Inflammatory macrophage (primary cell): ENCODE results near the gene MEX3D.

Experiments
- DNase-seq, 2 donors: peaks; one replicate each; pipeline ENCODE4 v3.0.0-alpha.2; 2020 to 2022

The MEX3D gene

GRCh38 chr19:1592755-1593500 is 24.8 kb upstream of the MEX3D start, which contains the start of gene MBD3:
MBD3 (minus strand) TSS chr19:1592865; CDS start chr19:1592631, 234 bp downstream.
- DNase-seq, result peak; percentile 96 to 98

- peak; percentile 89 to 95 for DNase-seq
These were observed 24.1 kb upstream of the MEX3D start for GRCh38 chr19:1592024-1592754.

DNA sequence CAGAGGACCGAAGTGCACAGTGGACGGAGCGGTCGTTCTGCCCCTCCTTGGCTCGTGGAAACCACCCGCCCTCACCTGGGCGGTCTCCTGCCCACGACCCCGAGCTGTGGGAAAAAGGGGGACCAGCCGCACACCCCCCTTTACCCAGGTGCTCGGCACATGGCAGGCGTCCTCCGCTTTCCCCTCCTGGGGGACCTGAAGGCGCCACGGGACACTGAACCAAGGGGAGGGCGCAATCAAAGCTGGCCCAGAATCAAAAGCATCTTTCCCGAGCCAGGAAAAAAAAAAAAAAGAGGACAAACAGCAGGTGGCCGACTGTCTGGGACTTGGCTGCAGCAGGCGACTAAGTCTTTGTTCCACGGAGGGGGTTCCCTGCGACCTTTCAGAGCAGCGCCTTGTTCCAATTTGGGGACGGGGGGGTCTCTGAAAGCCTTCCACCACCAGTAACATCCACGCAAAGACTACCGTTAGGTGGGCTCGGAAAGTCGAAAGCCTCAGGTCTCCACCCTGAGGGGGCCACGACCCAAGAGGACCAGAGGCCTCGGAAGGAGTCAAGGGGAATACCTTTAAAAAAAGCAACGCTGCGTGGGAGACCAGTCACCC is 23.4 kb upstream of the MEX3D start:
- DNase-seq, result no peak

- DNase-seq, result no peak
These were observed 22.7 kb upstream of the MEX3D start for GRCh38 chr19:1590641-1591397.

DNA sequence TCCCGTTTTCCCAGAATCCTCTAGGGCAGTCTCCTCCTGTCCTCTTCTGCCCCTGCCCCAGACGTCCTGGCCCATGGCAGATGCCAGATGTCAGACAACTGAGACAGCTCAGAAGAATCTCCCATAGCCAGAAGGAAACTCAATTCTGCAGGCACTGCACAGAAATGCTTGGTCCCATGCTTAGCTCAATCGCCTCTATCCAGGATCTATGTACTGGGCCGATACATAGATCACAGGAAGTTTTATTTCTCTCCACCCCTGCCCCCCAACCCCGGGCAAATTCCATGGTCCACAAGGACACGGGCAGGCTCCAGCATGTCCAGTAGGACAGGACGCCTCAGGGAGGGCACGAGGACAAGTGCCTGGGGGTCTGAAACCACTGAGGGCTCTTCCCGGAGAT is 19.7 kb upstream of the MEX3D start:
- DNase-seq, result no peak

GRCh38 chr19:1585243-1585580 is 17.1 kb upstream of the MEX3D start:
- no peak for DNase-seq

DNA sequence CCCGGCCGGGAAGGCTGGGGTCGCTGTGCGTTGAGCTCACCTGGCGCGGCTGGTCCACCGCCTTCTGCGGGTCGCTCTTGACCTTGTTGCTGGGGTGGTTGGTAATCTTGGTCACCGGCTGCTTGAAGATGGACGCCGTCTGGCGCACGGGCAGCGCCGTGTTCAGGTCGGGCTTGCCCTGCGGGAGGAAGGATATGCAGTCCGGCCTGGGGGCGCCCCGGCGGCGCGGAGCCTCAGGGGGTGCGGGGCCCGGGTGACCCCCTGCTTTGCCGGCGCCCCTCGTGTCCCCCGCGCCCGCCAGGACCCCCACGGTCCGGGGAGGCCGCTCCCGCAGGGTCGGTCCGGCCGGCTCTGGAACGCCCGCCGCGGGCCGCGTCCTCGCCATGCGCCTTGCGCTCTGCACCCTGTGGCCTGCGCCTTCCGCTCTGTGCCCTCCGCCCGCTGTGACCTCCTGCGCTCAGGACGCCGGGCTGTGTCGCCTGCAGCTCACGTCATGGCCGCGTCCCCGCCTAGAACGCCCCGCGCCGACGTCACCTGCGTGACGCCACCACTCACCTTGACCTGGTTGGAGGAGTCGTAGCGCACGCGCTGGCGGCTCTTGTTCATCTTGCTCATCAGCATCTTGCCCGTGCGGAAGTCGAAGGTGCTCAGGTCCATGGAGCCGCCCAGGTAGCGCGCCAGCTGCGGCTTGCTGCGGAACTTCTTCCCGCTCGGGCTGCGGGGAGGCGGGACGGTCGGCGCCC is 16.5 kb upstream of the MEX3D start:
- no peak for DNase-seq

GRCh38 chr19:1582201-1582600 is 14.1 kb upstream of the MEX3D start:
- no peak for DNase-seq

- DNase-seq, result no peak
These were observed 12.8 kb upstream of the MEX3D start for GRCh38 chr19:1580957-1581356.

GRCh38 chr19:1580382-1580781 is 12.3 kb upstream of the MEX3D start:
- no peak for DNase-seq

DNA sequence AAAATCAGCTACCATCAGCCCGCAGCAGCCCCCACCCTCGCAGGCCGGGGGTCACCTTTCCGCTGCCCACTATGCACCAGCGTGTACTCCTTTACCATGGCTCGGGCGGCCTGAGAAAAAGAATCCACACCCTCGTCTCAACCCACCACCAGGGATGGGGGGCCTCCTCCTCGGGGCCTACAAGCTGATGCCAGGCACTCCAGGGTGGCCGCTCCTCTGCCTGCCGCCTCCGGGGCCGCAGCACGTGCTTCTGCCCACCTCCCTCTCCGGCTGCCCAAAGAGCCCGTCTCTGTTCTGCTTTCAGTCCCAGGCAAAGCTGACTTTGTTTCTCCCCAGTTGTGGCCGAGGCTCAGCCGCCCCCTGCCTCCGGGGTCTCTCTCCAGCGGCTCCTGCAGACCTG is 11.1 kb upstream of the MEX3D start:
- no peak for DNase-seq

DNA sequence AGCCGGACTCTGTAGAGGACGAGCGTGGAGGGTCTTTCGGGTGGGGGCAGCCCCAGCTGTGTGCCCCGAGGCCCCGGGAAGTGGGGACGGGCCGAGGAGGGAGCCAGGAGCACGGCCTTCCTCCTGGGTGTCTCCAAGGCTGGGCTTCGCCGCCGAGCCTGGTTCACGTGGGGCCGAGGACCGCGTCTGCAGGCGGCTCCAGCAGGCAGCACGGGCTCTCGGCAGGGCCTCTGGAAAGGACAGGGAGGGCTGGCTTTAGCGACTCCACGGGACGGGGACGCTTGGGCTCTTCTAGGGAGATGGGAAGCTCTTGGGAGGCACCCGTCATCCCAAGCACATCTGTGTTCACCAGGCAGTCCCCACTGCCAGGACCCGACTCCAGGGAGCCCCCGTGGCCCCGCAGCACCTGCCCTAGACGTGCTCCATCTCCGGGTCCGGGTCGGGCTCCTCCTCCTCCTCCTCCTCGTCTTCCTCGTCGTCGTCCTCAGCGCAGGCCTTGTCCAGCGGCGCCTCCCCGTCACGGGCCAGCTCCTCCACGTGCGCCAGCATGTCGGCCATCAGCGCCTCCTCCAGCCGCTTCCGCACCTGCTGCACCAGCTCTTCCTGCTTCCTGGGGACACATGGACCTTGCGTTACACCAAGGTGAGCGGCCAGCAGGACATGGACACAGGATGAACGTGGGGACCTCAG is 9.9 kb upstream of the MEX3D start:
- DNase-seq, result no peak

GRCh38 chr19:1577090-1577928 is 9.2 kb upstream of the MEX3D start:
- DNase-seq, result no peak

DNA sequence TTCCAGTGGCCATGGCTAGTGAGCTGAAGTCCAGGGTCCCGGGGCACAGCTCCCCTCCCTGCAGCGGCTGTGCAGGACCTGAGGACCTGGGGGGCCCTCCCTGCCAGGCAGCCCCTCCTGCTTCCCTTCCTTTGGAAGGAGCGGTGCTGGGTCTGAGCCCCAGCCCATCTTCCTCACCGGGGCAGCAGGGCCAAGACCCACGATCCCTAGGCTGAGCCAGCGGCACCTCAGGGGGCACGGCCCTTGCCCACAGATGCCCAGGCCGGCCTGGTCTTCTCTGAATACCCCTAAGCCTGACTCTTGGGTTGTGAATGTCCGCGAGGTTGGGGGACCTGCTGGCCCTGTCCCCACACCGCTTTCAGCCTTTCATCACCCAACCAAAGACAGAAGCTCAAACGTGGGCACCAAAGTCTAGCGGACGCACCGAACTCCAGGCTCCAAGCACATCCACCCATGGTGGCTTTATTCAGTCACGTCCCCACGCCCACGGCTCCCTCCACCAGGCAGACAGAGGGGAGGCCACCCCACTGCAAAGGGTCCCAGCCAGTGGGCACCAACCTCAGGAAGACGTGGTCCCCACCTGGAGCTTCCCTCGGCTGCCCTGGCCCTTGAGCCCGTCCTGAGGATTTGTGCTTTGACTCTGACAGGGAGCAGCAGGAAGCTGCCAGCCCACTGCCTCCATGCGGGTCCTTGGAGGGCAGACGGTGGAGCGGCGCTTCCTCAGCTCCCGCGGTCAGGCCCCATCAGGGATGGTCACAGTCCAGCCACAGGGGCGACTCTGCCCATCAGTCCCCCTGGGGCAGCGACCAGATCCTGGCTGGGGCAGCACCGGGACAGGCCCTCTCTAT is 8.3 kb upstream of the MEX3D start:
- no peak for DNase-seq

GRCh38 chr19:1575323-1576241 is 7.5 kb upstream of the MEX3D start:
- no peak for DNase-seq

DNA sequence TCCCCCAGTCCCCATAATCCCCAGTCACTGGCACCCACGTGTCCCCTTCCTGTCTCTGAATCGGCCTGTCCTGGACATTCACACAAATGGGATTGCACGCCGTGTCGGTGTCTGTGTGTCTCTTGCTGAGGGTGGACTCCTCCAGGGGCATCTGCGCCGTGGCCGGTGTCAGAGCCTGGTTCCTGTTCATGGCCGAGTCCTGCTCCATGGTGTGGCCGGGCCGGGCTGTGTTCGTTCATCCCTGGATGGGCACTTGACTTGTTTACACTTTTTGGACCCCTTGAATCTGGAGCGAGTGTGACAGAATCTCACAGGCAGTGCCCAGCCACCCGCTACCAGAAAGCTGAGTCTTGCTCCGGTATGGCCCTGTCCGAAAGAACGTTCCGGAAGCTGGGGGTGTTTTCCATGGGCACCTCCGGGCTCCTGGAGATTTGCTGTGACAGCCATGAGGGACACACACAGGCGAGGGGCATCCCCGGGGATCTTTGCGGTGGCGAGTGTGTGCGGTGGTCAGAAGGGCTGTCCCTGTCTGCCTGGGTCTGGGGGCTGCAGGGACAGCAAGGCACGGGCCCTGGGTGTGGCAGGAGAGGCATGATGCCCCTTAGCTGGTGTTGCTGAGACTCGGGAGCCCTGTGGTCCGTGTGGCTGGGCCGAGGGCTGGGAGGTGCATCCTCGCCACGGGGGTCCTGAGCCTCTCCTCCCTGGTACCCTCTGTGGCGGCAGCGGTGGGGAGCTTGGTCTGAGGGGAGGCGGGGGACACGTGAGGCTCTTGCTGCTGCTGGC is 6.4 kb upstream of the MEX3D start:
- DNase-seq, result no peak

- DNase-seq, result no peak
These were observed 4.7 kb upstream of the MEX3D start for GRCh38 chr19:1572795-1573194.

GRCh38 chr19:1571358-1571757 is 3.2 kb upstream of the MEX3D start:
- no peak for DNase-seq
